HG03025 (cell line): ENCODE data around the gene WDR4.
"Not testable (repeated sequence)": the region's sequence is repeated elsewhere in the genome, so short reads cannot be mapped to it uniquely, and the experiment has no call there.

Experiments
- ATAC-seq: cut with Tn5 transposase; IDR thresholded peaks from one replicate; pipeline ENCODE4 v1.9.1; 2021; ENCODE audit warnings: mild to moderate bottlenecking, moderate library complexity; ENCODE audit not compliant: unreplicated experiment, low FRiP score

The WDR4 gene

GRCh38 chr21:42854246-42855010 is 24.9 kb downstream of the WDR4 start:
- no peak for ATAC-seq

GRCh38 chr21:42853621-42854020 is 25.7 kb downstream of the WDR4 start:
- ATAC-seq, result no peak

- no peak for ATAC-seq
Measured at GRCh38 chr21:42852925-42853570, 26.3 kb downstream of the WDR4 start.

- no peak for ATAC-seq
Measured at GRCh38 chr21:42851812-42852665, 27.3 kb downstream of the WDR4 start.

GRCh38 chr21:42850866-42851391 is 28.4 kb downstream of the WDR4 start:
- ATAC-seq, result no peak

GRCh38 chr21:42850463-42850862 is 28.9 kb downstream of the WDR4 start:
- ATAC-seq, result no peak

- ATAC-seq, result no peak
Measured at GRCh38 chr21:42849759-42850412, 29.5 kb downstream of the WDR4 start.

GRCh38 chr21:42848932-42849758 is 30.2 kb downstream of the WDR4 start:
- ATAC-seq, result no peak

- not testable (repeated sequence) for ATAC-seq
Measured at GRCh38 chr21:42848144-42848931, 31.0 kb downstream of the WDR4 start.

- no peak for ATAC-seq
Measured at GRCh38 chr21:42847726-42848125, 31.6 kb downstream of the WDR4 start.

GRCh38 chr21:42847051-42847707 is 32.2 kb downstream of the WDR4 start:
- no peak for ATAC-seq

- no peak for ATAC-seq
Measured at GRCh38 chr21:42846221-42846620, 33.1 kb downstream of the WDR4 start.

- no peak for ATAC-seq
Measured at GRCh38 chr21:42845296-42845965, 33.9 kb downstream of the WDR4 start.

- ATAC-seq, result no peak
Measured at GRCh38 chr21:42844411-42845113, 34.8 kb downstream of the WDR4 start.

GRCh38 chr21:42843056-42843455 is 36.3 kb downstream of the WDR4 start:
- no peak for ATAC-seq

GRCh38 chr21:42841916-42842655 is 37.3 kb downstream of the WDR4 start:
- not testable (repeated sequence) for ATAC-seq
